Activated CD4-positive, alpha-beta T cell treated with anti-CD3 and anti-CD28 coated beads for 48 hours (primary cell): ENCODE measurements around the gene GMDS.
A peak's percentile ranks its signal among the peaks of the same experiment; 100 is the strongest.

Experiments used
- DNase-seq: peaks from one replicate; pipeline ENCODE4 v3.0.0-alpha.2; 2020

The GMDS gene

DNA sequence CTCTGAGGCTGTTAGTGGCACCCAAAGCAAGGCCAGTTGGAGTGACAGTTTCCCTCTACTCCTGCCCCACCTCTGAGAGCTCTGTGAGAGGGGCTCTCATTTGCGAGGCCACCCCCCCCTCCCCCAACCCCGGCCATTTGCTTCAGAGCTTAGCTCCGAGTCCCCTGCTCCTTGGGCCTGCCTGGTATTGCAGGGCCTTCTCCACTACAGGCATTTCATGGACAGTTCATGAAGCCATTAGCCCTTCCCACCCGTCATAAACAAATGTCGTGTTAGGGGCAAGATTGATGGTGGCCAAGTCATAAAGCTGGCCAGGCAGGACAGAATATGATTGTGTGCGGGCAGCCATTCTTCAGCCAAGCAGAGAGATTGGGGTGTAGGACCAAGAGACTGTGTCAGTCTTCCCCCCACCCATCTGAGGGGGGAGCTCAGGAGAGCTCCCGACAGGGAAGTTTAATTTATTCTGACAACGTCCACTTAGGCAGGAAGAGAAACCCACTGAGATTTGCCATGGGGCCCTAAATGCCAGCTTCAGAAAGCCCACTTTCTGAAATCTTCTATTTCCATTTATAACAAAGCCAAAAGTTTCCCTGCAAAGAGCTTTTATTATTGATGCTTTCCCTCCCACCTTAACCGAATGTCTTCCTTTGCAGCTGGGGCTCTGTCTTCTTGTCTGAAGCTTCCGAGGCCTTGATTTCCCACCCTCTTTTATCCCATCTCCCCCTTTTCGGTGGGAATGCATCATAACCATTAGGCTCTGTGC is 628.5 kb downstream of the GMDS start:
- DNase-seq: no peak

DNA sequence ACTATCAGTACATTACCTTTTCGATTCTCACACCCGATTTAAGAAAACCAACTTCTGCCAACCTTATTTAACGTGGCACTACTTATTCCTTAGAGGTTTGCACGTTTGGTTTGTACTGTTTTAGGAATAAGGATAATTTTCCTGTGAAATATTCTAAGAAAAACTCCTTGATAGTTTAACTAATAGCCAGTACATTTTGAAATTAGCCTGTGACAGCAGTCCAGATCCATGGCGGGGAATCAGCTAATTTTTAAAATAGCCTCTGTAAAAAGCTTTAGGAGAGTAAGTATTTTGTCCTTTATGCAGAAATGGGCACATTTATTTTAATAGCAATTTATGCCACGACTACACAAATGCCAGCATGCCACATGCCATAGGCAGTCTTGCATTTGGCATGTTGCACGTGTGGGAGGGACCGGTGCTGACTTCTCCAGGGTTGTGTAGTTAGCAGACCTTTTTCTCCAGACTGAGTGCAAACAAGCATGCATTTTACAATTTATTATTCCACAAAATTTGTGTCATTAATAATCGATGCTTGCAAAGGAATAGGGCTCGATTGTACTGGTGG is 629.5 kb downstream of the GMDS start:
- DNase-seq: no peak

DNA sequence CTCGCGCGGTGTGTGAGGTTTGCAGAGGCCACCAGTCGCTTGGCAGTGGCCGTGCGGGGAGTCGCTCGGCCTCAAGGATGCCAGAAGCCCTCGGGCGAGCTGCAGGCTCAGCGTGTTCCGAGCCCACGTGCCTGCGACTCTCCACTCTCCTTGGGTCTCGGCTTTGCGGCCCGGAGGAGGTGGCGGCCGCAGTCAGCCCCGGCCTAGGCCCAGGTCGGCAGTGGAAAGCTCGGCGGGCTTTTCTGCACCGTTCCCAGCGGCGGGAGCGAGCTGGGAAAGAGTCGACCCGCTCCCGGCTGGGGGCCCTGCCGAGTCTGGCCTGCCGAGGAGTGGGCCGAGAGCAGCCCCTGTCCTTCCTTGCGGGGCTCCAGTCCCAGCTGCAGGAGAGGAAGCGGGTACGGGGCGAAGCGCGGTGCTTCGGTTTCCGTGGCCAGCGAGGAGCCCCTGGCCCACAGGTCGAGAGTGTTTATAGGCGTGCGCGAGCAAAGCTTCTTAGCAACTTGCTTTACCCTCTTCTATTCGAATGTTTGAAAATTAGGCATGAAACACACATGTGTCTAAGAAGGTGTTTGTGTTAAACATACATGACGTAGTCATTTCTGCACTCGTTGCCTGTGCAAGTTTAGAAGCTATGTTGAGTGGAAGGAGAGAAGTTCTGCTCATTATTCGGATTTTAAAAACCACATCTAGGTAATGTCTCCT is 630.1 kb downstream of the GMDS start:
- DNase-seq: no peak

DNA sequence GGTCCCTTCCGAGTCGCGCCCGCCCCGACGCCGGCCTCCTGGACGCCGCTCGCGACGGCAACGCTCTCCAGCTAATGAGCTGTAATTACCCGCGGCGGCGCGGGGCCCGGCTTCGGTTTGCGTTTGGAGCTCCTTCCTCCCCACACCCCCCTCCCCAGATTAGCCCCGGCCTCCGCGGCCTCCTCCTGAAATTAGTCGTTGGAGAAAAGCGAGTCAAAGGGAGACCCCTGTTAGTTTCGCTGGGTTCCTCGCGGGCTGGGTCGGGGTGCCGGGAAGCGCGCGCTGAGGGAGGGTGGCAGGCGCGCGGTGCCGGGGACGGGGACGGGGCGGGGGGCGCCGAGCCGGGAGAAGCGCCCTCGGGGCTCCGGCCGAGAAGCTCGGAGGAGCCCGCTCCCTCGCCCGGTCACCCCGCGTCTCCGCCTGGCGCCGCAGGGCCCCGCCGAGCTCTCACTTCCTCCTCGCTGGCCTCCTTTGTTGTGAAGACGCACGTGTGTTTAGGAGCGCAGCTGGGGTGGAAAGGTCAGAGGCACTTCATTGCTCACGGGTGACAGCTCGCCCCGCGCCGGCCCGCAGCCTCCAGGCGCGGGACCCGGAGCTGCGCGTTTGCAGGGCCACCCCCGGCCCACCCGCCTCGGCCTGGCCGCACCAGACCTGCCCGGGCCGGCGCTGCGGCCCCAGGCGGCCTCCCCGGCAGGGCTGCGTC is 630.8 kb downstream of the GMDS start:
- DNase-seq: no peak

DNA sequence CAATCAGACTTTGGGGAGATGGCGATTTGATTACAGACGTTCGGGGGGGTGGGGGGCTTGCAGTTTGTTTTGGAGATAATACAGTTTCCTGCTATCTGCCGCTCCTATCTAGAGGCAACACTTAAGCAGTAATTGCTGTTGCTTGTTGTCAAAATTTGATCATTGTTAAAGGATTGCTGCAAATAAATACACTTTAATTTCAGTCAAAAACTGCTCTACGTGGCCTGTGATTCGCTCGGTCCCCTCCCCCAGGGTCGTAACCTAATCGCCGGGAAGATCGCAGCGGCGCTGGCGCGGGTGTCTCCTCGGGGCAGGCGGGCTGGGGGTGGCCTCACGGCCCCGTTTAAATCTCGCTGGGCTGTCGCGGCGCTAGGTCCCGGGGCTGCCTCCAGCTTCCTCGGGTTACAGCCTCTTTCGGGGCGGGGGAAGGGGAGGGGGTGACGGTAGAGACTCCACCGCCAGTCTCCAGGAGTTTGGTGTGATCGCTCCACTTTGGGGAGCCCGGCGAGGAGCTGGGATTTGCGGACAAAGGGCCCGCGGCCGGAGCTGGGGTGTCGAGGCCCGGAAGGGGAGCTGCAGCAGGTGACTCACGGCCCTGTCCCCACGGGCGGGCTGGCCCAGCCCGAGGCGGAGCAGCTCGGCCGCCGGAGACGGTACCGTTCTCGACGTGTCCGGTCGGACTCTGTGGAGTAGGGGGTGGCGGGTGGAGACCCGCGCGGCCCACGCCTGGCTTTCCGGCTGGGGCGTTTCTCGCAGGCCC is 631.5 kb downstream of the GMDS start:
- no peak for DNase-seq

DNA sequence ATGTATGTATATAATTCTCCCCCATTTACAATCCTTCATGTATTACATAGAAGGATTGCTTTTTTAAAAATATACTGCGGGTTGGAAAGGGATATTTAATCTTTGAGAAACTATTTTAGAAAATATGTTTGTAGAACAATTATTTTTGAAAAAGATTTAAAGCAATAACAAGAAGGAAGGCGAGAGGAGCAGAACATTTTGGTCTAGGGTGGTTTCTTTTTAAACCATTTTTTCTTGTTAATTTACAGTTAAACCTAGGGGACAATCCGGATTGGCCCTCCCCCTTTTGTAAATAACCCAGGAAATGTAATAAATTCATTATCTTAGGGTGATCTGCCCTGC is 632.1 kb downstream of the GMDS start:
- DNase-seq: no peak

DNA sequence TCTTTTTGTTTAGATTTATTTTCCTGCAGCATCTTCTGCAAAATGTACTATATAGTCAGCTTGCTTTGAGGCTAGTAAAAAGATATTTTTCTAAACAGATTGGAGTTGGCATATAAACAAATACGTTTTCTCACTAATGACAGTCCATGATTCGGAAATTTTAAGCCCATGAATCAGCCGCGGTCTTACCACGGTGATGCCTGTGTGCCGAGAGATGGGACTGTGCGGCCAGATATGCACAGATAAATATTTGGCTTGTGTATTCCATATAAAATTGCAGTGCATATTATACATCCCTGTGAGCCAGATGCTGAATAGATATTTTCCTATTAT is 632.5 kb downstream of the GMDS start:
- no peak for DNase-seq

DNA sequence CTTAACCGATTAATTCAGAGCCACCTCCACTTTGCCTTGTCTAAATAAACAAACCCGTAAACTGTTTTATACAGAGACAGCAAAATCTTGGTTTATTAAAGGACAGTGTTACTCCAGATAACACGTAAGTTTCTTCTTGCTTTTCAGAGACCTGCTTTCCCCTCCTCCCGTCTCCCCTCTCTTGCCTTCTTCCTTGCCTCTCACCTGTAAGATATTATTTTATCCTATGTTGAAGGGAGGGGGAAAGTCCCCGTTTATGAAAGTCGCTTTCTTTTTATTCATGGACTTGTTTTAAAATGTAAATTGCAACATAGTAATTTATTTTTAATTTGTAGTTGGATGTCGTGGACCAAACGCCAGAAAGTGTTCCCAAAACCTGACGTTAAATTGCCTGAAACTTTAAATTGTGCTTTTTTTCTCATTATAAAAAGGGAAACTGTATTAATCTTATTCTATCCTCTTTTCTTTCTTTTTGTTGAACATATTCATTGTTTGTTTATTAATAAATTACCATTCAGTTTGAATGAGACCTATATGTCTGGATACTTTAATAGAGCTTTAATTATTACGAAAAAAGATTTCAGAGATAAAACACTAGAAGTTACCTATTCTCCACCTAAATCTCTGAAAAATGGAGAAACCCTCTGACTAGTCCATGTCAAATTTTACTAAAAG is 633.0 kb downstream of the GMDS start:
- DNase-seq: no peak

DNA sequence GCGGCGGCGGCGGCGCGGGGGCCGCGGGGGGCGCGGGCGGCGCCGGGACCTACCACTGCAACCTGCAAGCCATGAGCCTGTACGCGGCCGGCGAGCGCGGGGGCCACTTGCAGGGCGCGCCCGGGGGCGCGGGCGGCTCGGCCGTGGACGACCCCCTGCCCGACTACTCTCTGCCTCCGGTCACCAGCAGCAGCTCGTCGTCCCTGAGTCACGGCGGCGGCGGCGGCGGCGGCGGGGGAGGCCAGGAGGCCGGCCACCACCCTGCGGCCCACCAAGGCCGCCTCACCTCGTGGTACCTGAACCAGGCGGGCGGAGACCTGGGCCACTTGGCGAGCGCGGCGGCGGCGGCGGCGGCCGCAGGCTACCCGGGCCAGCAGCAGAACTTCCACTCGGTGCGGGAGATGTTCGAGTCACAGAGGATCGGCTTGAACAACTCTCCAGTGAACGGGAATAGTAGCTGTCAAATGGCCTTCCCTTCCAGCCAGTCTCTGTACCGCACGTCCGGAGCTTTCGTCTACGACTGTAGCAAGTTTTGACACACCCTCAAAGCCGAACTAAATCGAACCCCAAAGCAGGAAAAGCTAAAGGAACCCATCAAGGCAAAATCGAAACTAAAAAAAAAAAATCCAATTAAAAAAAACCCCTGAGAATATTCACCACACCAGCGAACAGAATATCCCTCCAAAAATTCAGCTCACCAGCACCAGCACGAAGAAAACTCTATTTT is 633.7 kb downstream of the GMDS start:
- DNase-seq: no peak

DNA sequence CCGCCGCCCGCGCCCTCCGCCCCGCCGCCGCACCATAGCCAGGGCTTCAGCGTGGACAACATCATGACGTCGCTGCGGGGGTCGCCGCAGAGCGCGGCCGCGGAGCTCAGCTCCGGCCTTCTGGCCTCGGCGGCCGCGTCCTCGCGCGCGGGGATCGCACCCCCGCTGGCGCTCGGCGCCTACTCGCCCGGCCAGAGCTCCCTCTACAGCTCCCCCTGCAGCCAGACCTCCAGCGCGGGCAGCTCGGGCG is 634.2 kb downstream of the GMDS start:
- no peak for DNase-seq

DNA sequence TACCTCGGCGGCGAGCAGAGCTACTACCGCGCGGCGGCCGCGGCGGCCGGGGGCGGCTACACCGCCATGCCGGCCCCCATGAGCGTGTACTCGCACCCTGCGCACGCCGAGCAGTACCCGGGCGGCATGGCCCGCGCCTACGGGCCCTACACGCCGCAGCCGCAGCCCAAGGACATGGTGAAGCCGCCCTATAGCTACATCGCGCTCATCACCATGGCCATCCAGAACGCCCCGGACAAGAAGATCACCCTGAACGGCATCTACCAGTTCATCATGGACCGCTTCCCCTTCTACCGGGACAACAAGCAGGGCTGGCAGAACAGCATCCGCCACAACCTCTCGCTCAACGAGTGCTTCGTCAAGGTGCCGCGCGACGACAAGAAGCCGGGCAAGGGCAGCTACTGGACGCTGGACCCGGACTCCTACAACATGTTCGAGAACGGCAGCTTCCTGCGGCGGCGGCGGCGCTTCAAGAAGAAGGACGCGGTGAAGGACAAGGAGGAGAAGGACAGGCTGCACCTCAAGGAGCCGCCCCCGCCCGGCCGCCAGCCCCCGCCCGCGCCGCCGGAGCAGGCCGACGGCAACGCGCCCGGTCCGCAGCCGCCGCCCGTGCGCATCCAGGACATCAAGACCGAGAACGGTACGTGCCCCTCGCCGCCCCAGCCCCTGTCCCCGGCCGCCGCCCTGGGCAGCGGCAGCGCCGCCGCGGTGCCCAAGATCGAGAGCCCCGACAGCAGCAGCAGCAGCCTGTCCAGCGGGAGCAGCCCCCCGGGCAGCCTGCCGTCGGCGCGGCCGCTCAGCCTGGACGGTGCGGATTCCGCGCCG is 634.7 kb downstream of the GMDS start:
- DNase-seq: peak; percentile 30

DNA sequence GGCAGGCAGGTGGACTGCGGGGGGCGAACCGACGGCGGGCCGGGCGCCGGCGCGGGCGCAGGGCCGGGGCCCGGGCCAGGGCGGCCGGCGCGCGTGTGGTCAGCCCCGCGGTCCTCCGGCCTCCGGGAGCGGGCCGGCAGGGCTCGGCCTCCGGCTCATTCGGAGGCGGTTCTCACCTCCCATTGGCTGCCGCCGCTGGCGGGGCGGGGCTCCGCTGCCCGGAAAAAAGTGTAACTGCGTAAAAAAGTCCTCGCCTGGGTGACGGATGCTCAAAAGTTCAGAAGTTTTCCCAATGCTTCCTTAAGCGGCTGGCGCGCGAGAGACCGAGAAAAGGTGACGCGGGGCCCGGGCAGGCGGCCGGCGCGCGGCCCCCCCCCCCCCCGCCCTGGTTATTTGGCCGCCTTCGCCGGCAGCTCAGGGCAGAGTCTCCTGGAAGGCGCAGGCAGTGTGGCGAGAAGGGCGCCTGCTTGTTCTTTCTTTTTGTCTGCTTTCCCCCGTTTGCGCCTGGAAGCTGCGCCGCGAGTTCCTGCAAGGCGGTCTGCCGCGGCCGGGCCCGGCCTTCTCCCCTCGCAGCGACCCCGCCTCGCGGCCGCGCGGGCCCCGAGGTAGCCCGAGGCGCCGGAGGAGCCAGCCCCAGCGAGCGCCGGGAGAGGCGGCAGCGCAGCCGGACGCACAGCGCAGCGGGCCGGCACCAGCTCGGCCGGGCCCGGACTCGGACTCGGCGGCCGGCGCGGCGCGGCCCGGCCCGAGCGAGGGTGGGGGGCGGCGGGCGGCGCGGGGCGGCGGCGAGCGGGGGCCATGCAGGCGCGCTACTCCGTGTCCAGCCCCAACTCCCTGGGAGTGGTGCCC is 635.5 kb downstream of the GMDS start, which contains the start of gene FOXC1:
Gene FOXC1 (plus strand): TSS at position 268 of the 849 bp plus-strand sequence. CDS start 531 bp downstream, at position 799.
- DNase-seq: peak; percentile 62

DNA sequence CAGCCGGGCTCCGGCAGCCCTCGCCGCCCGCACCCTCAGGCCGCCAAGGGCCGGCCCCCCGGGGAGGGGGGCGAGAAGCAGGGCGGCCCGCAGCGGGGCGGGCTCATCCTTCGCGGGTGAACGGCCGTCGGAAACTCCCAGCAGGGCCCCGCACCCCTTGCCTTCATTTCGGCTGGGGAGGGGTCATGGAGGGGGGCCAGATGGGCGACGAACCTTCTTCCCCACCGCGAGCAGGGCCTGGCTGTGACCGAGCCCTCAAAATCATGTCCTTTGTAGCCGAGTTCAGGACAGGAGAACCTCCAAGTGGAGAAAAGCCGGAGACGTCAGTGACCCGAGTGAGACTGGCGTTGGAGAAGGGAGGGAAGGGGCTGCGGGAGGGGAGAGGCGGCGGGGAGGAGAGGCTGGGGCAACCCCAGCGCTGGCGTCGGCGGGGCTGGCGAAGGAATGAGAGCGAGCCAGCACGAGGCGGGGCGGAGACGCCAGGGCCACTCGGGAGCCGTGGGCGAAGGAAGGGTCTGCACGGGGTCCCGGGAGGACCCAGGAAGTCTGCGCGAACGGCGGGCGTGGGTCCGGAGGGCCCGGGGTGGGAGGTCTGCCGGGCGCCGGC is 636.3 kb downstream of the GMDS start:
- DNase-seq: no peak

DNA sequence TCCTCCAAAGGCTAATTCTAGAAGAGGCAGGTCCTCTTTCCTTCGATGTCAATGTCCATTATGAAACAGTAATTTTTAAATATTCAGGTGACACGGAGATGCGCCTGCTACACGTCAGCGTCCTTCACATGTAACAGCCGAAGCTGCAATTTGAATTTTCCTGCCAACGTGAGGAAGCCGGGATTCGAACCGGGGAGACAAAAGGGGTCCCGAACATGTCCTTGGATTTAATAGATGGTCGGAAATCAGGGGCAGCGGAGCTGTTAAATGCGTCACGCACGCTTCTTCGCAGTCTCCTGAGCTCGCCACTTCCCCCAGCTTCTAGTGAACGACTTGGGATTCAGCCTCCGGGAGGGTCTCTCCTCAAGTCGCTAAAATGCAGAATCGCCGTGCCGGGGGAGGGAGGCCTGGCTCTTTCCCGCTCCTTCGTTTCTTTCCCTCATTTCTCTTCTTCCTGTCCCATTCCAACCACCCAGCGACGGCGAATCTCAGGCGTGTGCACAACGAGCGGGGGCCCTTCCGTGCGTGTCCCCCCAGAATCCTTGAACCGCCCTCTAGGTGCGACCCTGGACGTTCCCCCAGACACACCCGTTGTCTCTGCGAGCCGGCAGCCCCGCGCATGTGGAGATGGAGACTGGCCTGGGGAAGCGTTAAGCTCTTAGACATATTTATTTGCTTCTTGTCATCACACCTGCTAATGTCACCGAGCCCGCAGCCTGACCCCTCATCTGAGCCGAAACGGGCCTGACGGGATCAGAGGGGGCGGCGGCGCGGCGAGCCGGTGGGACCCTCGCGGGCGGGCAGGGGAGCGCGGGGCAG is 637.0 kb downstream of the GMDS start:
- no peak for DNase-seq

DNA sequence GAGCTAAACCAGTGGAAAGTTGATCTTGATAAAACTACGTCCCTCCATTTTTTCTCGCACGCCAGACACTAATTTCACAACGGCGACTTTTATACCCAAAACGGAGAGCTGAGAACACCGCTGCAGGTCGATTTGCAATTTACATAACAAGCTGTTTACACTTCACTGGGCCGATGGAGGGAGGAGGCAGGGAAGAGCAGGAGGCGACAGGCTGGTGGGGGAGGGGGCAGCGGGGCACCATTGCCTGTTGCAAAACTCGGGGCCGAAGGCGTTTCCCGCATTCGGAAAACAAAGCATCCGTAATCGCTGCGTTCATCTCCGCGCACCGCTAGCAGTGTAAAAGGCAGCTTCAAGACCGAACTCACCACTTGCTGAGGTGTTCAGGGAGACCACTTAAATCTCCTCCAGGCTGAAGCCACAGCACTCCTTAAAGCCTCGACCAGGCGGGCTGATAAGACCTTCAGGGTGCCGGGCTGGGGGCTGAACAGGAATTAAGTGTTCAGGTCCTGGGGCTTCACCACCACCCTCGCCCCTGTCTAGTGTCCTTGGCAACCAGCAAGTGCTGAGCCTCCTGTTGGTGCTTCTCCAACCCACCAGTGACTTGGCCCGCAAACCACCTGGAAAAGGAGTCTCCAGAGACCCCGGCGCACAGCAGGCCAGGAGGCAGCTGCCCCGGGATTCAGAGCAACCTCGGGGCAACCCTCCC is 637.7 kb downstream of the GMDS start:
- DNase-seq: no peak

DNA sequence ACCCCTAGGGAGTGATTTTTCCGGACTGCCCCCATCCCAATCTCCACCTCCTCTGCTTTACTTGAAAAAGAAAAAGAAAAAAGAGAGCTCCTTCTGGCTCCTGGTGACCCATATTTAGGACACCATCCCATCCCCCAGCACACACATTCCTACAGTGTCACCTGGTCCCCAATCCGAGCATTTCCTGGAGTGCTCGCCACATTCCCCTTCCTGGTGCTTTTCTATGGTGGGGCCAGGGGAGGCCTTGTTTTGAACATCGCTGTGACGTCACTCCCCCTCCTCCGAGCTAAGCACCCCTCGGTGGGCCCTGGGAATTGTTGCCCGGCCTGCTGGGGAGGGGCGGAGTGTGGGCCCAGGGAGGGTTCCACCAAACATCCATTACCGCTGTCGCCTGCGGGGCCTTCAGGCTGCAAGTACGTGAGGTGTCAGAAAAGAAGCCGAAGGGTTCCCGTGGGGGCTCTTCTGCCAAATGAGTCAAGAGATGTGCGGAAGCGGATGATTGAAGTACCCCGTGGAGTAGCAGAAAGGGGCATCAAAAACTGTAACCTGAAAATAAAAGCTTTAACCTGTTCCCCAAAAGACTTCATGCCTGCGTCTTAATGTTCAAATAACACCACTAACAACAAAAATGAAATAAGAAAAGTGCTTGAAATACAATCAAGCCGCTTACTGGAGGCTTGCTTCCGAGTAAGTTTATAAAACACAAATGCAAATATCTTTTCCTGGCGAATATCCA is 638.5 kb downstream of the GMDS start:
- DNase-seq: no peak
